Endothelial cell of umbilical vein (primary cell): Measurements from ENCODE around the gene FUT8. TPM values are rescaled to one million over a fixed set of nuclear protein-coding genes. Genes with fewer than 3 reads are reported as not detected.

ENCODE experiments used
- BruUV-seq: library from RNA; stranded (reverse); fragments of 400-500 nt; replicated peaks from 2 replicates; lab custom pipeline; 2021; lab: Mats Ljungman, UMichigan
- CTCF ChIA-PET: fragments of 300-600, 350-600 bp; sonication (Branson Sonifier 250); formaldehyde crosslinking; loops from one replicate; lab custom pipeline; 2021; ENCODE audit warnings: antibody characterized with exemption, inconsistent platforms; lab: Charles Lee
- POLR2A ChIA-PET: fragments of 300-600, 350-600 bp; sonication (Branson Sonifier 250); formaldehyde crosslinking; loops from one replicate; lab custom pipeline; 2021; ENCODE audit warnings: antibody characterized with exemption, inconsistent platforms; lab: Charles Lee
- DNase-seq: peaks from one replicate; pipeline ENCODE4 v3.0.0-alpha.2; 2011; ENCODE audit warnings: low read depth, low spot score
- FAIRE-seq: peaks from 2 replicates; lab custom pipeline; 2011; peaks lifted over from hg19 to GRCh38; lab: Jason Lieb, UNC
- H2AFZ ChIP-seq: 2 replicates; pipeline ENCODE4 v1.6.0; 2012; ENCODE audit warnings: low read depth, low read length, control low read depth, inconsistent platforms
- H3K27ac ChIP-seq: 2 replicates; pipeline ENCODE4 v1.5.1; 2011; ENCODE audit warnings: low read depth, mild to moderate bottlenecking, control low read depth, low read length, moderate library complexity; ENCODE audit not compliant: insufficient read depth
- H3K27me3 ChIP-seq, 2 experiments: 2 replicates each; pipeline versions ENCODE4 v1.6.0 to v1.6.1; 2011; ENCODE audit warnings: low read length in 2 of 2, mixed read lengths in 1 of 2; ENCODE audit not compliant: control insufficient read depth in 2 of 2, insufficient read depth in 2 of 2
- H3K36me3 ChIP-seq, 2 experiments: 2 replicates in 1 of 2; 3 replicates in 1 of 2; pipeline ENCODE4 v1.5.1; 2011; ENCODE audit warnings: low read length in 2 of 2, mild to moderate bottlenecking in 1 of 2, moderate library complexity in 1 of 2; ENCODE audit not compliant: control insufficient read depth in 2 of 2, insufficient read depth in 2 of 2; ENCODE audit errors: extremely low read depth in 1 of 2
- H3K4me1 ChIP-seq: 3 replicates; pipeline ENCODE4 v1.5.1; 2011; ENCODE audit warnings: mild to moderate bottlenecking, low read length; ENCODE audit not compliant: control insufficient read depth, insufficient read depth; ENCODE audit errors: extremely low read depth
- H3K4me2 ChIP-seq: 2 replicates; pipeline ENCODE4 v1.6.1; 2011; ENCODE audit warnings: low read length, control low read depth, mixed read lengths; ENCODE audit not compliant: insufficient read depth
- H3K4me3 ChIP-seq, 3 experiments: fragments of 200-600 bp in 1 of 3; sonication (generic), shearing (Covaris generic) in 1 of 3; replicated peaks in 1 of 3; 2 replicates each; pipeline ENCODE4 v1.5.1; 2011 to 2016; ENCODE audit warnings: control low read depth in 3 of 3, low read length in 3 of 3, mild to moderate bottlenecking in 2 of 3, inconsistent platforms in 1 of 3, low read depth in 1 of 3, moderate library complexity in 1 of 3; ENCODE audit not compliant: insufficient read depth in 1 of 3
- H3K79me2 ChIP-seq: 2 replicates; pipeline ENCODE4 v1.6.0; 2012; ENCODE audit warnings: low read length, inconsistent platforms; ENCODE audit not compliant: control insufficient read depth, insufficient read depth
- H3K9ac ChIP-seq: replicated peaks from 2 replicates; pipeline ENCODE3; 2011; ENCODE audit warnings: low read length, control low read depth; ENCODE audit not compliant: insufficient read depth; ENCODE audit errors: extremely low read depth
- H3K9me1 ChIP-seq: replicated peaks from 3 replicates; pipeline ENCODE4 v1.6.0; 2011; ENCODE audit warnings: mild to moderate bottlenecking, low read length; ENCODE audit not compliant: control insufficient read depth, insufficient read depth; ENCODE audit errors: extremely low read depth
- H3K9me3 ChIP-seq: replicated peaks from 2 replicates; pipeline ENCODE4 v1.5.1; 2012; ENCODE audit warnings: low read length, inconsistent platforms; ENCODE audit not compliant: control insufficient read depth, insufficient read depth
- H4K20me1 ChIP-seq: replicated peaks from 2 replicates; pipeline ENCODE3; 2011; ENCODE audit warnings: mild to moderate bottlenecking, low read length; ENCODE audit not compliant: control insufficient read depth, insufficient read depth; ENCODE audit errors: extremely low read depth
- CTCF ChIP-seq, 2 donors: IDR thresholded peaks; 1 replicate in 1 of 2; 2 replicates in 1 of 2; pipeline ENCODE4 v1.5.1; 2011; ENCODE audit warnings: low read length in 2 of 2, mild to moderate bottlenecking in 2 of 2, moderate library complexity in 2 of 2, control low read depth in 1 of 2, inconsistent platforms in 1 of 2, low read depth in 1 of 2; ENCODE audit not compliant: insufficient read depth in 1 of 2; ENCODE audit errors: extremely low read depth in 1 of 2
- EZH2 ChIP-seq: IDR thresholded peaks from 2 replicates; pipeline ENCODE4 v1.6.1; 2012; ENCODE audit warnings: borderline replicate concordance, low read depth, mild to moderate bottlenecking, moderate library complexity, low read length, inconsistent platforms; ENCODE audit not compliant: severe bottlenecking
- FOS ChIP-seq: IDR thresholded peaks from 2 replicates; pipeline ENCODE4 v1.6.1; 2011; ENCODE audit warnings: mild to moderate bottlenecking, low read length, moderate library complexity, borderline replicate concordance; ENCODE audit not compliant: insufficient read depth
- GATA2 ChIP-seq: IDR thresholded peaks from 2 replicates; pipeline ENCODE4 v1.7.0; 2011; ENCODE audit warnings: low read depth, mild to moderate bottlenecking, moderate library complexity, mixed read lengths, low read length; ENCODE audit not compliant: insufficient read length, insufficient read depth
- JUN ChIP-seq: IDR thresholded peaks from 2 replicates; pipeline ENCODE4 v1.6.1; 2011; ENCODE audit warnings: borderline replicate concordance, low read depth; ENCODE audit not compliant: insufficient read length, insufficient read depth
- MAX ChIP-seq: IDR thresholded peaks from 2 replicates; pipeline ENCODE4 v1.6.1; 2011; ENCODE audit not compliant: insufficient read depth, insufficient read length
- MYC ChIP-seq: IDR thresholded peaks from one replicate; pipeline ENCODE4 v1.6.1; 2011; ENCODE audit warnings: mild to moderate bottlenecking, low read depth, low read length
- POLR2AphosphoS5 ChIP-seq: IDR thresholded peaks from 2 replicates; pipeline ENCODE4 v1.6.1; 2012; ENCODE audit warnings: low read depth, mild to moderate bottlenecking, control low read depth, low read length, moderate library complexity; ENCODE audit not compliant: insufficient read depth
- dilution Hi-C: fragments of 300-500 bp; cut with MboI; formaldehyde crosslinking; loops from one replicate; pipeline ENCODE4 v1.15.0; 2019; ENCODE audit warnings: low sequenced_read_pairs; ENCODE audit not compliant: extremely low pct_ligation_motif_present
- intact Hi-C: fragments of 100-400 bp; cut with micrococcal nuclease; formaldehyde crosslinking; loops from one replicate; pipeline ENCODE4 v1.10.0; 2022
- polyA plus RNA-seq, 4 experiments: library from polyadenylated mRNA; depleted of rRNA in 3 of 4; stranded (reverse) in 3 of 4; unstranded in 1 of 4; fragments of >200 nt; gene quantifications; 2 replicates each; pipeline versions ENCODE4 v1.2.1 to v1.2.3, GENCODE V29; 2011 to 2012; ENCODE audit warnings: missing spikeins in 1 of 4
- total RNA-seq: library from RNA; stranded (reverse); gene quantifications from 2 replicates; pipeline ENCODE4 v1.2.3, GENCODE V29; 2021

The FUT8 gene
- total and polyA plus RNA-seq, 2 donors (not counting 3 experiments of a cell fraction or from before 2014, with no cell fraction given): 16.7 to 38.8 TPM

- no TSS peak for BruUV-seq
- intact Hi-C loops: no loop called here
- no peak for TF ChIP-seq JUN
- no peak for TF ChIP-seq EZH2
- no peak for TF ChIP-seq CTCF (IDR thresholded peaks at IDR 0.05; ENCODE audit: extremely low read depth in 1 of 2, insufficient read depth in 1 of 2, low read depth in 1 of 2, low read length in 2 of 2)
- TF ChIP-seq MAX: no peak
- TF ChIP-seq GATA2: no peak
- TF ChIP-seq MYC: no peak
- no peak for TF ChIP-seq POLR2AphosphoS5
- TF ChIP-seq FOS: no peak
These were observed 358.7 kb downstream of the FUT8 start for GRCh38 chr14:65771271-65771670.

More at GRCh38 chr14:65771271-65771670, 358.7 kb downstream of the FUT8 start:
- ChIA-PET CTCF (interaction anchor here (1.6 kb wide), 1 partner anchor 53 kb away, joined by 4 read pairs; no protein-coding TSS in a partner anchor), POLR2A (no interaction called here)
- H4K20me1 ChIP-seq: no peaks in the 10 kb centered on the region
- no peaks in the 10 kb centered on the region for H3K79me2 ChIP-seq
- H3K9me1 ChIP-seq: no peaks in the 10 kb centered on the region
- DNase-seq (no peak), FAIRE-seq (no peak)
- no peak overlapping the region for H3K4me2 ChIP-seq
- no peak overlapping the region for H3K27ac ChIP-seq
- H3K4me1 ChIP-seq: no peaks in the 10 kb centered on the region
- H3K9me3 ChIP-seq: no peaks in the 10 kb centered on the region
- H3K36me3 ChIP-seq: no peaks in the 10 kb centered on the region
- dilution Hi-C loops: no loop called here
- H2AFZ ChIP-seq: no peak overlapping the region
- peaks cover 2 to 3% of the 10 kb centered on the region in 2 experiments for H3K27me3 ChIP-seq
- H3K9ac ChIP-seq: no peak overlapping the region
- no peak overlapping the region for H3K4me3 ChIP-seq
